NCI-H748 (cell line): Measurements from ENCODE around the gene TMEM214.
A peak's percentile ranks its signal among the peaks of the same experiment; 100 is the strongest.

Source experiments
- DNase-seq: peaks from one replicate; lab custom pipeline; 2025; ENCODE audit not compliant: unreplicated experiment; lab: John Stamatoyannopoulos, UW

The TMEM214 gene

GRCh38 chr2:27032495-27033252, at the start of gene TMEM214:
TMEM214 (plus strand) TSS chr2:27032965; CDS start chr2:27033016, 51 bp downstream.
- peak; percentile 93 for DNase-seq

DNA sequence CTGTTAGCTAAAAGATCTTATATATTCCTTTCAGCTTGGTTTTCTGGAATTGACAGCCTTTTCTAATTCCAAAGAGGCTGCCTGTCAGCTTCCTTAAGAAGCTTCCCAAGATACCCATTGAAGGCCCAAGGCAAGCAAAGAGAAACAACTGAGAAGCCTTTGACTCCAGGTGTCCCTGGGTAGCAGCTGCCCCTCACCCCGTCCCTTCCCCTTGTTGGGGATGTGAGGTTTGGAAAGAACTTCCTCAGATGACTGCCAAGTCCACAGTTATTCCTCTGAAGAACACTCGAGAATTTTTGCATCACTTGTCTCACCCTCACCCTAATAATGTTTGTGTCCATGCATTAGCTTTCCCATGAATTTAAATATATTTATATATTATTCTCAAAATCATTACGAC, 49.0 kb upstream of the TMEM214 start:
- no peak for DNase-seq

DNA sequence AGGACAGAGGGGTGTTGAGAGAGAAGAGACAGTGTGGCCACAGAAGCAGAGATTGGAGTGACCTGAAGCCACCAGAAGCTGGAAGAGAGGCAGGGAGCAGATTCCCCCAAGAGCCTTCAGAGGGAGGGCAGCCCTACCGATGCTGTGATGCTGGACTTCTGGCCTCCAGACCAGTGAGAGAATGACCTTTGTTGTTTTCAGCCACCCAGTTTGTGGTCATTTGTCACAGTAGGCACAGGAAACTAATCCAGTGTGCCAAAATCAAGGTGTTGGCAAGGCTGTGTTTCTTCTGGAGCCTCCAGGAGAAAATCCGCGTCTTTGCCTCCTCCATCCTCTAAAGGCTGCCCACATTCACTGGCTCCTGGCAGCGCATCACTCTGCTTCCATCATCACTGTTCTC, 47.0 kb upstream of the TMEM214 start:
- DNase-seq, result no peak

GRCh38 chr2:26986576-26986975, 46.2 kb upstream of the TMEM214 start:
- no peak for DNase-seq

DNA sequence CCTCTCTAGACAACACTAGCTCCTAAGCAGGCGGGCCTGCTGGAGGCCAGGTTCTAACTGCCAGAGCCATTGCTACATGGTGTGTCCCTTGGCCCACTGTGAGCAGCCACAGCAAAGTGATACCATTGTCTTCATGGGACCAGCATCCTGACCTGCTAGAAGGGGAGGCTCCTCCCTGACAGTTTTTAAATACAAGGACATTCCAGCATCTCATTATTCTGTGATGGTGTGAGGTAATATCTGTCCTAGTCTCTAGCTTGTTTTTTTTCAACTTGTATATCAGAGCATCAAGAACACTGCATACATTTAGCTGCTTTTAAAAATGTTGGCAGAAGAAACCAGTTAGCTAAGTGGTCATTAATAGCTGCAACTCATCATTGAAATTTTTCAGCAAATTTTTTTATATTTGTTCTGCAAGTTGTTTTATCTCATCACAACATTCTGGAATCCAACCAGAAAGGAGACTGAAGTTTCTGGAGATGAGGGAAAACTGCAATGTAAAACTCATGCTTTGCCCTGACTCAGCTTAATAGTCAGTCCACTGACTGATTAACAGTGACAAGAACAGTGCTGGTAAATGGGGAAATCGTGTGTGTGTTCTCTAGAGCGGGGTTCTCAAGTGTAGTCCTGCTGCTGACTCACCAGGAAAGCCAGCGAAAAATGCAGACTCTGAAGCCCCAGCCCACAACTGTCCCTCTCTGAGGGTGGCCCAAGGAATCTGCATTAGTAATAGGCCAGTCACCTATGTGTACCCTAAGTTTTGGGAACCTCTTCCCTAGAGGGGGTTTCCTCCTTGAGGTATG, 44.5 kb upstream of the TMEM214 start:
- no peak for DNase-seq

- no peak for DNase-seq
Observed at GRCh38 chr2:26989156-26989555, 43.6 kb upstream of the TMEM214 start.

- no peak for DNase-seq
Observed at GRCh38 chr2:26991717-26992116, 41.0 kb upstream of the TMEM214 start.

DNA sequence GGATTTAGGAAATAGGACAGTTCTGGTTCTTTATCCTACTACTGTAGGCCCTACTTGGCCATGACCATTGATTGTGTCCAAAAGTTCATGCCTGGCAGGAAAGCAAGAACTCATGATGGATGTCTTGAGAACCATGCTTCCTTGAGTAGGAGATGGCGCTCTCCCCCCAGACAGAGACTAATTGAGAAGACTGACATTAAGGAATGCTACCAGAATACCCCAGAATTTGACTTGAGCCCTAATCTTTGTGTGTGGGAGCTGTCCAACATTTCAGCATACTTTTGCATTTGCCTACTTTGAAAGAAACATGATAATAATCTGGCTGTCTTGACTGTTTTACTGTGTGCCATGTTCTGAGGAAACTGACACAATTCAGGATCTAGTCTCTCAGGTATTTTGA, 39.0 kb upstream of the TMEM214 start:
- no peak for DNase-seq

- no peak for DNase-seq
Observed at GRCh38 chr2:26994983-26995382, 37.8 kb upstream of the TMEM214 start.

GRCh38 chr2:26997394-26997793, 35.4 kb upstream of the TMEM214 start:
- DNase-seq, result no peak

DNA sequence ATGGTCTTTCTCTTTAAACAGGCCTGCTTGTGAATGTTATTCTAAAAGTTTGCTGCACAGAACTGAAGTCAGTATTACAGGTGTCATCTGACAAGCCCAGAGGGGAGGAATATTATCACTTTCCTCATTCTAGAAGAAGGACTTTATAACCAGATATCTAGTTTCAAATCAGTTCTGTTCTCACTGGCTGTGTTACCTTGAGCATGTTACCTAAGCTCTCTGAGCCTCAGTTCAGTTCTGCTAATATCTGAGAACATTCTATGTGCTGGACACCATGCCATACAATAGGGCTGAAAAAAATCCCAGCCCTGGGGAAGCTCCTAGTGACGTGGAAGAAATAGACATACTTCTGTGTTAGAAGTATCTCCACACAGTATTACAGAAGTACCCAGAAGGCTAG, 34.4 kb upstream of the TMEM214 start:
- no peak for DNase-seq

DNA sequence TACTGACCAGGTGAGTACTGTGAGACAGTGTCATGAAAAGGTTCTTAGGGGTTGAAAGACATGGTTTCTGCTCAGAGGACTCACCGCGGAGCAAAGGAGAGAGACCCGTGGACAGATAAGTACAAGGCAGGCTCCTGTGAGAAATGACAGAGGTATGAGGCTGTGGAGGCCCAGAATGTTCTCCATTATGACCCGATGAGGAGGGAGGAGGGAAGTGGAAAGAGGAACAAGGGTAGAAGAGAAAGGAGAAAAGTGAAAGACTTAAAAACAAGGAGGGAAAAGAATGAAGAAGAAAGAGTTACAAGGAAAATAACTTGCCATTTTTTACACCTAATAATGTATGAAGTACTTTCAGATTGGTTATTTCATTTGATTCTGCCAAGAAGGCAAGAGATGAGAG, 32.5 kb upstream of the TMEM214 start:
- DNase-seq, result no peak

- no peak for DNase-seq
Observed at GRCh38 chr2:27000995-27001394, 31.8 kb upstream of the TMEM214 start.

- DNase-seq, result no peak
Observed at GRCh38 chr2:27001950-27002349, 30.8 kb upstream of the TMEM214 start.

- no peak for DNase-seq
Observed at GRCh38 chr2:27003007-27003406, 29.8 kb upstream of the TMEM214 start.

DNA sequence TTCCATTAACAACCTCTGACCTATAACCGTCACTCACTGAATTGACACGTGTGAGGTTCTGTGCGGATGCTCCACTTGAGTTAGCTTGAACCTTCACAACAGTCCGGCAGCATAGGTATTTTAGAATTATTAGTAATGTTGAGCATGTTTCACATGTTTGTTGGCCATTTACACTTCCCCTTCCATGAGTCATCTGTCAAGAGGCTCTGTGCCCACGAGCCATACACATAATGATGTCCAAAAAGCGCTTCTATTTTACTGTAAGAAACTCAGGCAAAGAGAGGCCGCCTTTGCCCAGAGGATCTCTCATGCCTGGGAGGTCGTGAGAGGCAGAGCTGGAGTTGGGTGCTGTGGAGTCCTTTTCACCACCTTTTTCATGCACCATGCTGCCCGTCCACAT, 28.9 kb upstream of the TMEM214 start:
- DNase-seq, result no peak

DNA sequence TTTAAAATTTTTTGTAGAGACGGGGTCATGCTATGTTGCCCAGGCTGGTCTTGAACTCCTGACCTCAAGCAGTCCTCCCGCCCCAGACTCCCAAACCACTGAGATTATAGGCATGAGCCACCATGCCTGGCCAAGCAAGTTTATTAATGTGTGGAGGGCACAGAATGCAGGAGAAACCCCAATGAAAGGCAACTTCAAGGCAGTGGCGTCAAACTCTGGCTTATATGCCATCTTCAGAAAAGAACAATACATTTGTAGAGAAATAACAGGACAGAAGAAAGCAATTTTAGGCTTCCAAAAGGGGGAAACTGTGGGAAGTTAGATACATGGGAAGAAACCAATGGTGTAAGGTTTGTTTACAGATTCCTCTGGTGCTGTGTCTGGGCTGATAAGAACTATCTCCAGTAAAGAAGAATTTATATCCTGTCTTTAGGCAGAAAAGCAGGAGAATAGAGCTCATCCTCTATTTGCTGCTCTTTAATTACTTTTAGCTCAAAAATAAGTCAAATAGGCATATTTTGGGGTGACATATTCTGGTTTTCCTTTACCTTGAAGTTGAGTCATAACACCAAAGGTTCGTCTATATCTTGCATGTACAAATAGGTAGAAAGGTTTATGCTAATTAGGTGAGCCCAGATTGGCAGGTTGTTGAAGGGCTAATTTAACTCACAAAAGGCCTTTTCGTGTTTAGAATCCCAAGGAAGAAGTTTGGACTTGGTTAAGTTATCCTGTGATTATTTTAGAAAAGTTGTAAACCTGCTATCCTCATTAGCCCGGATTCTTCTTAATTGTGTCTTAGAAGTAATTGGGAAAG, 26.0 kb upstream of the TMEM214 start:
- no peak for DNase-seq

- no peak for DNase-seq
Observed at GRCh38 chr2:27007416-27008374, 25.1 kb upstream of the TMEM214 start.

GRCh38 chr2:27008678-27009077, 24.1 kb upstream of the TMEM214 start:
- no peak for DNase-seq

DNA sequence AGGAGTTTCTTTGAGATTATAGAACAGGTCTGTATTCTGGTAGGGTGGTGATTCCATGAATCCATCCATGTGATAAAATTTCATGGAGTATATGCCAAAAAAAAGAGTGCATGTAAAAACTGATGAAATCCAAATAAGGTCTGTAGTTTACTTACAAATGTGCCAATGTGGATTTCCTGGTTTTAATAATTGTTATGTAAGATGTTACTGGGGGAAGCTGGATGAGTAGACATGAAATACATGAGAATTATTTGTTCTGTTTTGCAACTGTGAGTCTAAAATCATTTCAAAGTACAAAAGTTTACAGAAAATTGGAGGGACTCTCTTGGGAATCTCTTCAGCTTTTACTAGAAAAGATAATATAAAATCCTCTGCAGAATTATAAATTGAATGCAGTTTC, 23.7 kb upstream of the TMEM214 start:
- DNase-seq, result no peak
